ENCODE data around the gene ZNF562. TPM values are rescaled to one million over a fixed set of nuclear protein-coding genes. Genes with fewer than 3 reads are reported as not detected.
A peak's percentile ranks its signal among the peaks of the same experiment; 100 is the strongest.
"Not testable (repeated sequence)": the region's sequence is repeated elsewhere in the genome, so short reads cannot be mapped to it uniquely, and the experiment has no call there.

Gene ZNF562
- total and polyA plus RNA-seq, 2 experiments from 2014 or later: 6.3 to 22.2 TPM

DNA sequence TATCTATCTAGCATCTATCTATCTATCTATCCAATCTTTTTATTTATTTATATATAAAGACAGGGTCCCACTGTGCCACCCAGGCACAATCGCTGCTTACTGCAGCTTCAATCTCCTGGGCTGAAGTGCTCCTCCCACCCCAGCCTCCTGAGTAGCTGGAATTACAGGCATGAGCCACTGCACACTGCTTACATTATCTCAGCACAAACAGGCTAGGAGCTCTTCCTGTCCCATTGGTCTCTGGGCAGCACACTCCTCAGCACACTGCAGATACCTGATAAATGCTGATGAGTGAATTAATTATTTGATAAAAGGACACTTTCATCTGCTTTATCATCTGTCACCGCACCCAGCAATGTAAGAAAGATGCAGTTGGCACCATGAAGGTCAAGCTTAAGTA lies 16.1 kb downstream of the ZNF562 start:
- no peak for TF ChIP-seq CTCF (IDR thresholded peaks at IDR 0.05; ENCODE audit: low read depth, low read length)
- no peak for DNase-seq (ENCODE audit: low read depth in 1 of 2, low spot score in 1 of 2)
- Histone ChIP-seq H3K36me3 (peaks cover 16% of the 10 kb centered on the region), H3K4me3 (no peak overlapping the region), H3K4me1 (ENCODE audit: low read depth) (peaks cover 3% of the 10 kb centered on the region), H3K27me3 (no peaks in the 10 kb centered on the region), H3K9me3 (ENCODE audit: low read depth) (no peaks in the 10 kb centered on the region), H3K27ac (peak overlapping the region; percentile 19)

GRCh38 chr19:9653066-9653555 lies 21.8 kb downstream of the ZNF562 start:
- H3K27me3 ChIP-seq; H3K4me3 ChIP-seq; H3K9me3 ChIP-seq (ENCODE audit: low read depth); H3K4me1 ChIP-seq (ENCODE audit: low read depth); H3K27ac ChIP-seq; DNase-seq (ENCODE audit: low read depth in 1 of 2, low spot score in 1 of 2): not testable (repeated sequence)
- peaks cover 48% of the 10 kb centered on the region for H3K36me3 ChIP-seq

GRCh38 chr19:9651464-9651863 lies 23.4 kb downstream of the ZNF562 start:
- DNase-seq (ENCODE audit: low read depth in 1 of 2, low spot score in 1 of 2); H3K9me3 ChIP-seq (ENCODE audit: low read depth); H3K27ac ChIP-seq; H3K4me1 ChIP-seq (ENCODE audit: low read depth); H3K27me3 ChIP-seq; H3K4me3 ChIP-seq: not testable (repeated sequence)
- H3K36me3 ChIP-seq: peaks cover 48% of the 10 kb centered on the region

- no peak for DNase-seq (ENCODE audit: low read depth in 1 of 2, low spot score in 1 of 2)
- Histone ChIP-seq H3K4me1 (ENCODE audit: low read depth) (no peaks in the 10 kb centered on the region), H3K27ac (no peak overlapping the region), H3K36me3 (peaks cover 41% of the 10 kb centered on the region), H3K4me3 (no peak overlapping the region), H3K9me3 (ENCODE audit: low read depth) (no peaks in the 10 kb centered on the region), H3K27me3 (no peaks in the 10 kb centered on the region)
- no peak for TF ChIP-seq CTCF (IDR thresholded peaks at IDR 0.05; ENCODE audit: low read depth, low read length)
Measured at GRCh38 chr19:9650345-9650744, 24.6 kb downstream of the ZNF562 start.

DNA sequence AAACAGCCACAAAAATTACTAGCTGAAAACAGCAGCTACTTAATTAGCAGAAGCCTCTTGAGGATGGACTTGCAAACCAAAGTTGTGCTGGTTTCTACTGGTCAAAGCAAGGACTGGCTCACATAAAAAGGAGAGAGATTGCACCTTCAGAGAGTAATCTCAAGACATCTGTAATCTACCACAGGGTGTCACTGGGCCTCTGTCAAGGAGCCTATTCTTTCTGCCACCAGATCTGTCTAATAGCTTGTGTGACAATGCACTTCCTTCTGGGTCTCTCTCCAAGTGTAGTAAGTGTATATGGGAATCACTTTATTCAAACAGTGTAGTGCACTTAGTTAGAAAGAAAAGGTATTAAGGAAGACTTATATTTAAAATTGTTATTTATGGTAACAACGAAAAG lies 29.4 kb downstream of the ZNF562 start:
- no peak for DNase-seq (ENCODE audit: low read depth in 1 of 2, low spot score in 1 of 2)
- Histone ChIP-seq H3K36me3 (peaks cover 6% of the 10 kb centered on the region), H3K4me3 (no peak overlapping the region), H3K27me3 (no peaks in the 10 kb centered on the region), H3K9me3 (ENCODE audit: low read depth) (no peaks in the 10 kb centered on the region), H3K27ac (peak overlapping the region; percentile 18), H3K4me1 (ENCODE audit: low read depth) (no peaks in the 10 kb centered on the region)
- no peak for TF ChIP-seq CTCF (IDR thresholded peaks at IDR 0.05; ENCODE audit: low read depth, low read length)

GRCh38 chr19:9644472-9644871 lies 30.4 kb downstream of the ZNF562 start:
- no peaks in the 10 kb centered on the region for H3K4me1 ChIP-seq (ENCODE audit: low read depth)
- H3K9me3 ChIP-seq (ENCODE audit: low read depth): no peaks in the 10 kb centered on the region
- no peak overlapping the region for H3K4me3 ChIP-seq
- no peak for TF ChIP-seq CTCF (IDR thresholded peaks at IDR 0.05; ENCODE audit: low read depth, low read length)
- H3K27me3 ChIP-seq: no peaks in the 10 kb centered on the region
- H3K36me3 ChIP-seq: no peaks in the 10 kb centered on the region
- DNase-seq (ENCODE audit: low read depth in 1 of 2, low spot score in 1 of 2): no peak
- peak overlapping the region; percentile 18 for H3K27ac ChIP-seq

- Histone ChIP-seq H3K36me3 (no peaks in the 10 kb centered on the region), H3K27ac (no peak overlapping the region), H3K9me3 (ENCODE audit: low read depth) (no peaks in the 10 kb centered on the region), H3K4me3 (no peak overlapping the region), H3K27me3 (no peaks in the 10 kb centered on the region), H3K4me1 (ENCODE audit: low read depth) (no peaks in the 10 kb centered on the region)
- no peak for DNase-seq (ENCODE audit: low read depth in 1 of 2, low spot score in 1 of 2)
- TF ChIP-seq CTCF (IDR thresholded peaks at IDR 0.05; ENCODE audit: low read depth, low read length): no peak
Measured at GRCh38 chr19:9641810-9642209, 33.1 kb downstream of the ZNF562 start.
